ENCODE results near the gene FAAP20.
"Not testable (repeated sequence)": the region's sequence is repeated elsewhere in the genome, so short reads cannot be mapped to it uniquely, and the experiment has no call there.

FAAP20 gene

DNA sequence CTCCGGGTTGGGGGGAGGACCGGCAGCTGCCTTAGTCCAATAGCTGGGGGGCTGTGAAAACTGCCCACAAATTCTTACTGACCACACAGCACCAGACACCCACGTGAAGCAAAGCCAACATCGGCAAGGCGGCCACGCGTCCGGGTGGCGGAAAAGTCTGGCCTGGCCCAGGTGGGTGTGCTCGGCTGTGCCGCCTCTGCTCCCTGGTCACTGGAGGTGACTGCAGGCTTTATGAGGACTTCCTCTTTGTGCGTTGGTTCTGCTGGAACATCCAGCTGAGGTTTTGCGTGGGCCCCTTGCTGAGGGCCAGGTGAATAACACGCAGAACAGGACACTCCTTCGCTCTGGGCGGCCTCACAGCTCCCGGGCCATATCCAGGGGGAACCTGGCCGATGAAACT lies 35.4 kb downstream of the FAAP20 start:
- no peak for DNase-seq

DNA sequence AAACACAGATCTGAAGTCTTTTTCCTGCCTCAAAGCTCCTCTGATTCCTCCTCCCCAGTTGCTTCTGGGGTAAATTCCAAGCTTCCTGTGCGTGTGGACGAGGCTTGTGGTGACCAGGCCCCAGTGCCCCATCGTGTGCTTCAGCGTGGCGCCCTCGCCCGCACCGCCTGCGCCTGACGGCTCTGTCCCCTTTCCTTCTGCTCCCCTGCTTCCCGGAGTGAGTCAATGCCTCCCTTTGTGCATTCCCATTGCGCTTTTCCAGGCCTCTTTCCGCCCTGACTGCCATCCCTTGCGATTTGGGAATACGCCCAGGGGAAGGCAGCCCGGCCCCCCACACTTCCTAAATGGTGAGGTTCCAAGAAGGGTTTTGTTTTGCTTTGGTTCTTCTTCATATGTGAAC lies 36.3 kb downstream of the FAAP20 start:
- no peak for DNase-seq

DNA sequence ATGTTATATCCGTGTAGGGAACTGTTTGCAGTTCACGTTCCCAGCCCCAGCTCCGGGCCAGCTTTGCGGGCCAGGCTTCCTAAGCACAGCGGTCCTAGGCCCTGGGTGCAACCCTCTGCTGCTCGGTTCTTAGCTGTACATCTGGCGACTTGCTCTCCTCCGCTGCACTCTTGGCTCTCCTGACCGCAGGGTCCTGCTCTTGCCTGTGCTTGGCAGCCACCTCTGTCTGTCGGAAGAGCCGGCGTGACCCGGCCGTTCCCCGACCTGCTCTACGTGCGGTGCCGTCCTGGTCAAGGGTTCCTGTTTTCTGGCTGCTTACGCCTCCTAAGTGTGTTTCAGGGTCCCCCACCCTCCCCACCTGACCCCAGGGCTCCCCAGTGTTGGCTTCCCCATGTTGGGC lies 36.7 kb downstream of the FAAP20 start:
- no peak for DNase-seq

DNA sequence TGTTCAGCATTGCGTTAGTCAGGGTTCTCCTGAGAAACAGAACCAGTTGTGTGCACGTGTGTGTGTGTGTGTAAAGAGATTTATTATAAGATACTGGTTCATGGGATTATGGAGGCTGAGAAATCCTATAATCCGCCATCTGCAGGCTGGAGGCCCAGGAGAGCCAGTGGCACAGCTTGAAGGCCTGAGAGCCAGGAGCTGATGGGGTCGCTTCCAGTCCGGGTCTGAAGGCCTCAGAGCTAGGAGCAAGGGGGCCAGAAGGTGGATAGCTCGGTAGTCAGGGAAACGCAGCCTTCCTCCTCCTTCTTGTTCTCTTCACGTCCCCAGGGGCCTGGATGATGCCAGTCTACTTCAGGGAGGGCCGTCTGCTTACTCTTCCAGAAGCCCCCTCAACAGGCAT lies 37.7 kb downstream of the FAAP20 start:
- DNase-seq, result no peak

DNA sequence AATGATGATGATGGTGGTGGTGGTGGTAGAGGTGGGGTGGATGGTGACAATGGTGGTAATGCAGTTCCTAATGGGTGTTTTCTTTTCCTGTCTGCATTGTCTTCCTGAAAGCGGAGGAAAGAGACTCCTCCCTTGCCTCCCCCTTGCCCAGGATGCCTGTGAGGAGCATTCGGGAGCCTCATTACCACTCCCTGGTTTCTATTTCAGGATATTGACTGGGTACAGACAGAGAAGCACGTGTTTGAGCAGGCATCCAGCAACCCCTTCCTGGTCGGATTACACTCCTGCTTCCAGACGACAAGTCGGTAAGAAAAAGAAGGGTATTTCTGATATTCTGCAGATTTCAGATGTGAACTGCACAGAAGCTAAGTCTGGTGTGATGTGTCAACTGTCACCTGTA lies 38.8 kb downstream of the FAAP20 start:
- DNase-seq, result no peak

DNA sequence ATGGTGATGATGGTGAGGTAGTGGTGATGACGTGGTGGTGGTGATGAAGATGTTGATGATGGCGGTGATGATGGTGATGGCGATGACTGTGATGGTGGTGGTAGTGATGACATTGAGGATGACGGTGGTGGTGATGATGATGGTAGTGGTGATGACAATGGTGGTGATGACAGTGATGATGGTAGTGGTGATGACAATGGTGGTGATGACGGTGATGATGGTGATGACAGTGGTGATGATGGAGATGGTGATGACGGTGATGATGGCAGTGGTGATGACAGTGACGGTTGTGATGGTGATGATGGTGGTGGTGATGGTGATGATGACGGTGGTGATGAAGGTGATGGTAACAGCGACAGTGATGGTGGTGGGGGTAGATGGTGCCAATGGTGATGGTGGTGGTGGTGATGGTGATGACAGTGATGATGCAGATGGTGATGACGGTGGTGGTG lies 39.4 kb downstream of the FAAP20 start:
- DNase-seq, result no peak

DNA sequence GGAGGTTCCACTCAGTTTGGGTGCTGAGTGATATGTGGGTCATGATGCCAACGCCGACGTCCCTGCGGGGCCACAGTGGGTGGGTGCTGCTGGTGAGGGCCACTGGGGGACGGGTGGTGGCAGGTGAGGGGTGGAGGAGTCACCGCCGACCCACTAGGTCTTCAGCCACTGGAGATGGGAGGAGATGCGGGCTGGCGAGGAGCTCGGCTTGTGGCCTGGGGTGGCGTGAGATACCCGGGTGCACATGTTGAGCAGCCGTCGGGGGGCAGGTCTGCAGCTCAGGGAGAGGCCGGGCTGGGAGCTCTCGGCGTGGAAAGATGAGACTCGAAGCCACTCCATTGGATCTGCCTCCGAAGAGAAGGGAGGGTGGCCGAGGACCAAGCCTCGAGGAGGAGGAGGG lies 40.5 kb downstream of the FAAP20 start:
- no peak for DNase-seq

DNA sequence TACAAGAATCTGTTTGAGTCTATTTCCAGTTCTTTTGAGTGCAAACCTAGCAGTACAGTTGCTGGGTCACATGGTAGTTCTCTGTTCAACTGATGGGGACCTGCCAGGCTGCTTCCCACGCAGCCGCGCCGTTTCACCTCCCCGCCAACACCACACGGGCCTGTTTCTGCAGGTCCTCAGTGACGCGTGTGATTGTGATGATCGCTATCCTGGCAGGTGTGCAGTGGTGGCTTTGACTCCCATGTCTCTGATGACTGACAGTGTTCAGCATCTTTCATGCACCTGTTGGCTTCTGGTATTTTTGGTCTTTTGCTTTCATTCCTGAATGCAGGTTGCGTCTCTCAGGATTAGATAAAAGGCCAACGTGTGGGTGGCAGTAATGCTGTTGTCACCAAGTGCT lies 41.6 kb downstream of the FAAP20 start:
- DNase-seq, result no peak

DNA sequence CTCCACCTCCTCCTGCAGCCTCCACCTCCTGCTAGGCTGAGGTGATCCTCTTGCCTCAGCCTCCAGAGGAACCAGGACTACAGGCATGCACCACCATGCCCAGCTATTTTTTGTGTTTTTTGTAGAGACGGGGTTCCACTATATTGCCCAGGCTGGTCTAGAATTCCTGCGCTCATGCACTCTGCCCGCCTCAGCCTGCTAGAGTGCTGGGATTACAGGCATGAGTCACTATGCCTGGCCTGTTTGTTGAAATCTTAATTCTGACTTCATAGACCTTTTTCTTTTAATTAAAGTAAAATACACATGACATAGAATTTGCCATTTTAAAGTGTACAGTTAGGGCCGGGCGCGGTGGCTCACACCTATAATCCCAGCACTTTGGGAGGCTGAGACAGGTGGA lies 42.7 kb downstream of the FAAP20 start:
- no peak for DNase-seq

DNA sequence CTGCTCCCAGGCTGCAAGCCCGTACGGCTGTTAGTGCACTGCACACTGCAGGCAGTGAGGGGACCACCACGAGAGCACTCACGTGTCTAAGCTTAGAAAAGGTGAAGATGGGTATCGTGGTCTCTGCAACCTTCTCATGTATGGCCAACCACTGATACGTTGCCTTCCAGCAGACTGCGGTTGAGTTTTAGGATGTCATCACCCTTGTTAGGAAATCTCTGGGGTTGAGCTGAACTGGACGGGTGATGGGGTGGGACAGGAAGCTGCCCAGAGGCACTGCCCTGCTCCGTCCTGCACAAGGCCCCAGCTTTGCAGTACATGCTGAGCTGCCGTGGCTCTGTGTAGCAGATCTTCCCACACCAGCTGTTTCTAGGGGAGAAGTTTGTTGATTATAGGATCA lies 43.3 kb downstream of the FAAP20 start:
- no peak for DNase-seq

DNA sequence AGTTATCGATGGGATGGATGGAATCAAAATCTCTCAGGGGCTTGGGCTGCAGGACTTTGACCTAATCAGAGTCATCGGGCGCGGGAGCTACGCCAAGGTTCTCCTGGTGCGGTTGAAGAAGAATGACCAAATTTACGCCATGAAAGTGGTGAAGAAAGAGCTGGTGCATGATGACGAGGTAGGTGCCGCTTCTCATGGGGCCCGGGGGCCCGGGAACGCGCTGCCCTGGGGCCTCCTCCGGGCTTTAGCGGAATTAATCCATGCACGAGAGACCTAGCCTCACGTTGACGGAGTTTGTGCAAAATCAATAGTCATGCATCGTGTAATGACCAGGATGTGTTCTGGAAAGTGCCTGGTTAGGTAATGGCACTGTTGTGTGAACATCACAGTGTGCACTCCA lies 43.8 kb downstream of the FAAP20 start:
- no peak for DNase-seq

DNA sequence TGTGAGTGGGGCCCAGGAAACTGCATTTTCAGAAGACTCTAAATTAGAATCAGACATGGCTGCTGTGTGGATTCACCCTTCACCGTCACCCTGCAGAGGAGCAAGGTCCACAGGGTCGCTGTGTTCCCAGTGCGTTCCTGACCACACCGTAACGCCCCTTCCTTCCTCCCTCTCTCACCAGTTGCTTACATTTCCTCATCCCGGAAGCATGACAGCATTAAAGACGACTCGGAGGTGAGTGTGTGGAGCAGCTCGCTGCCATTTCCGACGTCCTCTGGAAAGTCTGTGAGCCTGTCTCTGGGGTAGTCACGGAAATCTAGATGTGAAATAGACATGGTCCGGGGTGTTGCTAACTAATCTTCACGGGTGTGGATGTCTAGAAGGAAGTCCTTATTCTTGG lies 45.9 kb downstream of the FAAP20 start:
- DNase-seq, result no peak

DNA sequence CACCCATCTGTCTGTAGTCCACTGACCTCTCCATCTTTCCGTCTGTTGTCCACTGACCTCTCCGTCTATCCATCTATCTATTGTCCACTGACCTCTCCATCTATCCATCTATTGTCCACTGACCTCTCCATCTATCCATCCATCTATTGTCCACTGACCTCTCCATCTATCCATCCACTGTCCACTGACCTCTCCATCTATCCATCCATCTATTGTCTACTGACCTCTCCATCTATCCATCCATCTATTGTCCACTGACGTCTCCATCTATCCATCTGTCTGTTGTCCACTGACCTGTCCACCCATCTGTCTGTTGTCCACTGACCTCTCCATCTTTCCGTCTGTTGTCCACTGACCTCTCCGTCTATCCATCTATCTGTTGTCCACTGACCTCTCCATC lies 46.7 kb downstream of the FAAP20 start:
- DNase-seq, result not testable (repeated sequence)

DNA sequence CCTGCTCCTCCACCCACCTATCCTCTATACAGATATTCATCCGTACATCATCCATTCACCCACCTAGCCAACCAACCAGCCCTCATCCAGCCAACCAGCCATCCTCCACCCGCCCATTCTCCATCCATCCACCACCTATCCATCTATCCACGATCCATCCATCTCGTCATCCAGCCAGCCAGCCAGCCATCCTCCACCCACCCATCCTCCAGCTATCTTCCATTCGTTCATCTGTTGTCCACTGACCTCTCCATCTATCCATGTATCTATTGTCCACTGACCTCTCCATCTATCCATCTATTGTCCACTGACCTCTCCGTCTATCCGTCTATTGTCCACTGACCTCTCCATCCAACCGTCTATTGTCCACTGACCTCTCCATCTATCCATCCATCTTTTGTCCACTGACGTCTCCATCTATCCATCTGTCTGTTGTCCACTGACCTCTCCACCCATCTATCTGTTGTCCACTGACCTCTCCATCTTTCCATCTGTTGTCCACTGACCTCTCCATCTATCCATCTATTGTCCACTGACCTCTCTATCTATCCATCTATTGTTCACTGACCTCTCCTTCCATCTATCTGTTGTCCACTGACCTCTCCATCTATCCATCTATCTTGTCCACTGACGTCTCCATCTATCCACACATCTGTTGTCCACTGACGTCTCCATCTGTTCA lies 47.6 kb downstream of the FAAP20 start:
- no peak for DNase-seq

DNA sequence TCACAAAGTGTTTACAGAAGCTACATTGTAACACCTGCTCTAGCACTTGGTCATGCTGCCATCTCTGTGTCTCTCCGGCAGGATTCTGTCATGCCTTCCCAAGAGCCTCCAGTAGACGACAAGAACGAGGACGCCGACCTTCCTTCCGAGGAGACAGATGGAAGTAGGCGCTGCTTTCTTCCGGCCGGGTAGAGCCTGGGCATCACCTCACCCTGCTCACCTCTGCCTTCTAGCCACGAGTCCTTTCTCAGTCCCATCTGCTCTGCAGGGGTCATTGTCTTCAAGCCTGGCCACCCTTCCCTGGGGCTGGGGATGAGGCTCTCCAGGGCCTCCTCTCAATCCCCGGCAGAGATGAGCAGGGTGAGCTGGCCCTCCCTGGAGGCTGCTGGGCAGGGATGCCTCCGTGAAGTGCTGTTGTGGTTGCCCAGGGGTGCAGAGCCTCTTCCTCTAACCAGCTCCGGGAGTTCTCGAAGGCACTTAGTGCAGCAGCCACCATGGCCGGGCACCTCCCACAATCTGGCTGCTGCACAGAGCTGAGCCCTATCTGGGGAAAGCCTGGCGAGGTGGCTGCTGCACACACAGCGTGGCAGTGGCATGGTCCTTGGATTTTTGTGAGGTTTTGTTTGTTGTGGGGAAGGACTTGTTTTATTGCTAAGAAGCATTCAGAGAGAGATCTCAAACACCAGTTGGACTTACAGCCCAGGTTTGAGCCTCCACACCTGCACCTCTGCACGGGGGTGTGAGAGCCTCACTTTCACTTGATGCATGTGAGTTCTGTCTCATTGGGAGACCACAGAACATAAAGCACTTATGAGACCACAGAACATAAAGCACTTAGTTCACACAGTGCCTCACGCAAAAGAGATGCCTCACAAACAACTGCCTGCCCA lies 48.4 kb downstream of the FAAP20 start:
- no peak for DNase-seq

DNA sequence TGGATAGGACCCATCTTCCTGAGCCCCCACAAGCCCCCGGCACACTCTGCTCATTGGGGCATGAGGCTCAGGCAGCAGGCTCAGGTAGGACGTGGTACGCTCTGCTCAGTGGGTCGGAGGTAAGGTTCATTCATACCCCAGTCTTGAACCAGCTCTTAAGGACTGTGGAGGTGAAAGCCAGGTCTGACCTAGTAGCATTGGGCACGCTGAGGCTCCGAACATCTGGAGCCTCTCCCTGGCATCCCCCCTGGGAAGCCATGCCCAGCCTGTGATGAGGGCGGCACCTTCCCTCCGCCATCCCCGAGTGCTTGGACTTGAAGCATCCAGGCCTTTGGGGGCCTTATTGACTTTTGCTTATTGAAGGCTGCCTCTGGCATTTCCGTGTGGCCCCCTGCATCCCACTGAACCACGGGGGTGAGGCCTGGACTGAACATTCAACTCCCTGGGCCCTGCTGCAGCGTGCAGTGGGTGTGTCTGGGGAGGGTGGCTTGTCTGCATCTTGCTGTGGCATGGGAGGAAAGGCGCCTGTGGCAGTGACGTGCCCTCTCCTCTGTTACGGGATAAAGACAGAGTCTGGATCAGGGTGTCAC lies 50.0 kb downstream of the FAAP20 start:
- DNase-seq, result no peak

DNA sequence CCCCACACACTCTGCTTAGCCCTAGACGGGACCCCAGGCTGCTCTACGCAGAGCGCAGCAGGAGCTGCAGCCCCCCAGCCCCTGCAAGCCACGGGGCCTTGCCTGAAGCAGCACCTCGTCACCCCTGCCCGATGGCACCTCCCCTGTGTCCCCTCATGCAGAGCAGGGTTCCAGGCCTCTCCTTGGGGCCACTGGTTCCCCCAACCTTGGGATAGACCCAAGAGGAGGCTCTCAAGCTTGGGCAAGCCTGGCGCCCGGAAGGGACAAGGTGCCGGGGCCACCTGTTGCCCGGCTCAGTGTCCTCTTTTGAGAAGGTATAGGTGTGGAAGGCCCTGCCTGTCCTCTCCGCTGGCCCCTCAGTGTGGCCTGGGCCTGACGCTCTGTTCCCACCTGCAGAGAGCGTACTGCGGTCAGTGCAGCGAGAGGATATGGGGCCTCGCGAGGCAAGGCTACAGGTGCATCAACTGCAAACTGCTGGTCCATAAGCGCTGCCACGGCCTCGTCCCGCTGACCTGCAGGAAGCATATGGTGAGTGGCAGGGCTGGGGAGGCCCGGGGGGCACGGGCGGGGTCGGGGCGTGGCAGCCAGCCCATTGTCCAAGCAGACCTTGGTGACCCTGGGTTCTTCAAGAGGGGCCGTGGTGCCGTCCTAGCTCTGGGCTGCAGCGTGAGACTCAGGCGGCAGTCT lies 50.6 kb downstream of the FAAP20 start:
- no peak for DNase-seq

DNA sequence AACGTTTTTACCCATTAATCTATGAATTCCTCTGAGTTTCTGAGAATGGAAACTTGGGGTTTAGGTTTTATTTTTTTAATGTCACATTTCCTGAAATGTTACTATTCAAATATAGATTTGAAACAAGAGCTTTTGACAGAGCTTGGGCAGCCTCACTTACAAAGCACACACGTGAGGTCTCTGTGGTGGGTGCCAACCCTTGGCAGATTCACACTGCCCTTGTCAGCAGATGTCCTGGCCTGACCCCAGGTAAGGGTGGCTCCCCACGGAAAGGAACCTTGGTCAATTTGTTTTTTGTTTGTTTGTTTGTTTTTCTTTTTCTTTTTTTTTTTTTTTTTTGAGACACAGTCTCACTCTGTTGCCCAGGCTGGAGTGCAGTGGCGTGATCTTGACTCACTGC lies 53.5 kb downstream of the FAAP20 start:
- no peak for DNase-seq

Data from right kidney (tissue), 1 donor.